GM18861 (cell line): Measurements from ENCODE around the gene SPATA3.
"Not testable (repeated sequence)": the region's sequence is repeated elsewhere in the genome, so short reads cannot be mapped to it uniquely, and the experiment has no call there.

ENCODE experiments used
- ATAC-seq: cut with Tn5 transposase; IDR thresholded peaks from one replicate; pipeline ENCODE4 v1.9.1; 2021; ENCODE audit not compliant: unreplicated experiment

SPATA3 gene

GRCh38 chr2:231018184-231018583 lies 22.3 kb downstream of the SPATA3 start:
- no peak for ATAC-seq

- not testable (repeated sequence) for ATAC-seq
These were observed 29.1 kb downstream of the SPATA3 start for GRCh38 chr2:231025059-231025458.

- ATAC-seq, result no peak
These were observed 33.0 kb downstream of the SPATA3 start for GRCh38 chr2:231028889-231029288.

DNA sequence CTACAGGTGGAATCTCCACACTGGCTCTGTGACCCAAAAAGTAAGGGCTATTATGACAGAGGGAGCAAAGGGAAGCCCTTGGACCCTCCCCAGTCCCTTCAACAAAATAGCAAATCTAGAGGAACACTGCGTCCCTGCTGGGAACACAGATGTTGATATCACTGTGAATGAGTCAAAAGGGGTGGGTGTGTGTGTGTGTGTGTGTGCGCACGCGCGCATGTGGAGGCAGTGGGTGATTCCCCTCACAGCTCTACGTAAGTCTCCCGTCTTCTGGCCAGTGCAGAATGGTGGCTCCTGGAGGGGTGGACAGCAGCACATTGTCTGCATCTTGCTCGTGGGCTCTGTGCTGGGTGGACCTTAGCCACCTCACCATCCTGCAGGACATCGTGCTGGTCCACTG lies 33.6 kb downstream of the SPATA3 start:
- no peak for ATAC-seq

GRCh38 chr2:231030725-231031124 lies 34.8 kb downstream of the SPATA3 start:
- ATAC-seq, result no peak

DNA sequence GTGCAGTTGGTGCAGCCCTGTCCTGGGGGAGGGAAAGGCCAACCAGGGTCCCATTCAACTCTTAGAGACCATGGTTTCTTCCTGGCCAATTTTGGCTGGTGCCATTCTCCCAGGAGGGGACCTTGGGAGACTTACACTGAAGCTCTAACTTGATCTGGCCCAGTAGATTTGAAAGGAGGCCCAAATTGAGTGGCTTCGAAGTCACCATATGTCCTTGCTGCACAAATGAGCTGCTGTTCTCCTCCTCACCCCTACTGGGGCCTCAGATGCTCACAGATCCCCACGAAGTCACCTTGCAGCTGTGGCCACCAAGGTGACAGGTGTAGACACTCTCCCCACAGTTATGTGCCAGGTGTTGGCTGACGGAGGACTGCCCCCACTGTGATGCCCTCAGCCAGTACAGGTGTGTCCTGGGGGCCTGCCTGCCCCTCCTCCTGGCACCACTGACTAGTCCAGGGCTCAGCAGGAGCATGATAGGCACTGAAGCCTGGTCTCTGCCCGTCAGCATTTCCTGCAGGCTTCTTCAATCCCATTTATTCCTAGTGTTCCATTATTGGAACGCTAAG lies 36.7 kb downstream of the SPATA3 start:
- ATAC-seq, result no peak

DNA sequence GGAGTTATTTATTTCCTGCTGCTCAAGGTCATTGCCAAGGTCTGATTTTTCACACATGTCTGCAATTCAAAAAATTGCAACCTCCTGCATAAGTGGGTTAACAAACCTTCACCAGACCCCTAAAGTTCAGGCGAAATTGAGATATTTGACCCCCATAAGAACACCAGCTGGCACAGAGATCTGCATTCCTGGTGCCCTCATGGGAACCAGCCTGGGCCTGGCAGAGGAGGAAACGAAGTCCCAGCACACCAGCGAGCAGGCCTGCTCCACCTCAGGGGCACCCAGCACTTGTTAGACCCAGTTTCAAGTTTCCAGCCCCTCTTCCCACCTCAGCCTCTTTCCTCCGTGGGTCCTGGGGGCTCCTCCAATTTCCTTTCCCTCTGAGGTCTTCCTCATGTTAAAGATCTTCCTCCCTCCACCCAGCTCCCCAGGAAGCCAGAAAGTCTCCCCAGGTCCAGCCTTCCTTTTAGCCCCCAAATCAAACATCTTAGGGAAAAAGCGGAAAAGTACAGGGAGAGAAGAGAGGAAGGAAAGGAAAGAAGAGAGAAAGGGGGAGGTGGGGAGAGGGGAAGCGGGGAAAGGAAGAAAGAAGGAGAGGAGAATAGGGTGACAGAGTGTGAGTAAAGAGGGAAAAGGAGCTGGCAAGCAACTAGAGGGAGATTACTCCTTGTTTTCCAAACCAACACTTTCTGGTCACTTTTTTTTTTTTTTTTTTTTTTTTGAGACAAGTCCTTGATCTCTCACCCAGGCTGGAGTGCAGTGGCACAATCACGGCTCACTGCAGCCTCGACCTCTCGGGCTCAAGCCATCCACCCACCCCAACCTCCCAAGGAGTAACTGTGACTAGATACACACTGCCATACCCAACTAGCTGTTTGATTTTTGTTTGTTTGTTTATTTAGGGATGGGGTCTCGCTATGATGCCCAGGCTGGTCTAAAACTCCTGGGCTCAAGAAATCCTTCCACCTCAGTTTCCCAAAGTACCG lies 37.5 kb downstream of the SPATA3 start:
- no peak for ATAC-seq

GRCh38 chr2:231034291-231034882 lies 38.5 kb downstream of the SPATA3 start:
- no peak for ATAC-seq

DNA sequence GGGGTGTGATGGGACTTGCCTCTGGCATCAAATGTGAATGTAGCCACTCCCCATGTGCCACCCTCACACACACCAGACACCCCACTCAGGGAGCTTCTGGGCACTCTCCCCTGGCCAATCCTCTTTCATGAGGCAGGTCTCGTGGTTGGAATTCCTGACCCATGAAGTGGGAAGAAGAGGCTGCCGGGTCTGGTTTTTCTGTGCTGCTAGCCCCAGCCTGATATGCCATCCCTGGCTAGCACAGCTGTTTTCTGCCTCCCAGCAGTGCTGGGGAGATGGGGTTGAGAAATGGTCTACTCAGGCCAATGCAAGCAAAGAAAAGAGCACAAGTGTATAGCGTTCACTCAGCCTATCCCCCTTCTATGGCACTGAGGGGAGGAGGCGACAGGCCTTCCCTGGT lies 40.2 kb downstream of the SPATA3 start:
- ATAC-seq, result no peak

GRCh38 chr2:231036578-231037106 lies 40.7 kb downstream of the SPATA3 start:
- ATAC-seq, result no peak

DNA sequence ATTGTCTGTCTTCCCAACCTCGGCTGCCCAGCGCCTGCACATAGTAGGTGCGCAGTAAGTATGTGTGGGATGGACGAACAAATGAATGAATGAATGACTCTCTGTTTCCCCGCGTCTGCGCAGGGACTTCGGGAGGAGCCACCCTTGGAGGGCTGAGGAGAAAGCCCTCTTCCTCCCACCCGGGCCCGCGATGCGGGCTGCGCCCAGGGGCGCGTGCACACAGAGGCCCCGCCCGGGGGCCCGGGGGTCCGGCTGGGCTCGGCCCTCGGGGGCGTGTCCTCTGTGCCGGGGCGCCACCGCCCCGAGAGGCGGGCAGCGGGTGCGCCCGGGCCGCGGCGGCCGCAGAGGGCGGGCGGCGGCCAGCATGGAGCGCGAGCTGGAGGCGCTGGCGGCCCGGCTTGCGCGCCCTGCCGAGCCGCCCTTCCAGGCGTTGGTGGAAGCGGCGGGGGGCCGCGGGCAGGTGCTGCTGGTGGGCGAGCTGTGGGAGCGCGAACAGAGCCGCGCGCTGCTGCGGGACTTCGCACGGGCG lies 41.3 kb downstream of the SPATA3 start, which contains the start of gene C2orf72:
C2orf72 (plus strand) TSS at position 322 of the 529 bp plus-strand sequence; CDS start at position 365, 43 bp downstream.
- ATAC-seq, result no peak

DNA sequence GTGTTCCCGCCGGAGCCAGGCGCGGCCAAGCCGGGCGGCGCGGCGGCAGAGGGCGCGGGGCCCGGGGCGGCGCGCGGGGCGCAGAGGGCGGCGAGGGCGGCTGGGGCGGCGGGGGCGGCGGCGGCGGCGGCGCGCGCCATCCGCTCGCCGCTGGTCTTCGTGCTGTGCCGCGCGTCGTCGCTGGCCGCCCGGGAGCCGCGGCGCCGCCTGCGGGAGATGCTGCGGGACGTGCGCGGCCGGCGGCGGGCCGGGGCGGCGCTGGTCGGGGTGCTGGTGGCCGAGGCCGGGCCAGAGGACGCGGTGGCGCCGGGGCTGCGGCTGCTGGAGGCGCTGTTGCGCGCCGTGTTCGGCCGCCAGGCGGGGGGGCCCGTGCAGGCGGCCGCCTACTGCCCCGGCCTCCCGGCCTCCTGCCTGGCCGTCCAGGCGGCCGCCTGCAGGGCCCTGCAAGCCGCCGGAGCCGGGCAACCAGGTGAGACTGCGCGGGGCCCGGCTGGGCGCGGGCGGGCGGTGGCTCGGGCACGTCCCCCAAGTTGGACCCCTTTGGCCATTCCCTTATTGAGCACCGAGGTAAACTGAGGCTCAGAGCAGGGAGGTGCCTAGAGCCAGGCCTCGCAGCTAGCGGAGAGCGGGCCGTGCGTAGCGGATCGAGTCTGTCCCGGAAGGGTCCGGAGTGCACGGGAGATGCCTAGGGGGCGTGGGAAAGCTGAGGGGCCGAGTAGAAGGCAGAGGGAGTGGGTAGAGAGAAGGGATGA lies 42.0 kb downstream of the SPATA3 start:
- ATAC-seq, result no peak

GRCh38 chr2:231038483-231039293 lies 42.8 kb downstream of the SPATA3 start:
- ATAC-seq, result no peak

- no peak for ATAC-seq
These were observed 43.4 kb downstream of the SPATA3 start for GRCh38 chr2:231039294-231039664.

- no peak for ATAC-seq
These were observed 44.0 kb downstream of the SPATA3 start for GRCh38 chr2:231039821-231040364.

GRCh38 chr2:231041061-231041689 lies 45.3 kb downstream of the SPATA3 start:
- no peak for ATAC-seq

- no peak for ATAC-seq
These were observed 47.9 kb downstream of the SPATA3 start for GRCh38 chr2:231043796-231044195.

GRCh38 chr2:231046916-231047273 lies 51.0 kb downstream of the SPATA3 start:
- no peak for ATAC-seq

DNA sequence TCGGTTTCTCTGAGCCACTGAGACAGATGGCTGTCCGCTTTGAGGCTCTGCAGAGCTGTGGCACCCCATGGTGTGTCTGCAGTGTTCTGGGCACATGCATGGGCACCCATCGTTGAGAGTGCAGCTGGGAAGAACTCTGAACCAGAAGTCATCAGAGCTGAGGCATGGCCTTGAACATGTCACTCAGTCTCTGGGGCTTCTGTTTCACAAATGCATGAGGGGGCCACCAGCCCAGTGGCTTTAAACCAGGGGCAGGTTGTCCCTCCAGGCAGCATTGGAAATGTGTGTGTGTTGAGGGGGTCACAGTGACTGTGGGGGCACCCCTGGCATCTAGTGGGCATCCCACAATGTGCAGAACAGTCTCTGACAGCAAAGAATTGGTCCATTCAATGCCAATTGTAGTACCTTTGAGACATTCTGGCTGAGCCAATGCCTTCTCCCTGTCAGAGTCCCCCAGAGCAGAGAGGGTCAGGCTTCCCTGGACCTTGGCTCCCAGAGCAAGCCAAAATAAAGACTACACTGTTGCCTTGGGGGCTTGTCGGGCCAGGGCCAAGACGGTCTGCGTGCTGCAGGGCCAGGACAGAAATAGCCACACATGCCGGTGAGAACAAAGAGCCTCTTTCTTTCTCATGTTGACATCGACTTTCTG lies 51.5 kb downstream of the SPATA3 start:
- ATAC-seq, result no peak
